Neutrophil (primary cell): ENCODE results near the gene VWC2L.

Source experiments
- H3K27ac ChIP-seq: fragments of 200-600 bp; sonication (generic); 2 replicates; pipeline ENCODE4 v1.5.1; 2016; ENCODE audit warnings: mild to moderate bottlenecking, moderate library complexity
- H3K27me3 ChIP-seq: fragments of 200-600 bp; sonication (generic); 2 replicates; pipeline ENCODE4 v1.6.0; 2016; ENCODE audit warnings: mild to moderate bottlenecking
- H3K36me3 ChIP-seq: fragments of 200-600 bp; sonication (generic); 2 replicates; pipeline ENCODE4 v1.5.1; 2017
- H3K4me1 ChIP-seq, 2 experiments: fragments of 200-600 bp in 1 of 2; sonication (generic) in 1 of 2; 1 replicate in 1 of 2; 2 replicates in 1 of 2; pipeline versions ENCODE4 v1.5.1 to v1.6.1; 2013 to 2016; ENCODE audit warnings: low read depth in 1 of 2, low read length in 1 of 2, mild to moderate bottlenecking in 1 of 2, moderate library complexity in 1 of 2; ENCODE audit not compliant: control insufficient read depth in 1 of 2, insufficient read depth in 1 of 2
- H3K4me3 ChIP-seq, 2 experiments: fragments of 200-600 bp in 1 of 2; sonication (generic) in 1 of 2; 1 replicate in 1 of 2; 2 replicates in 1 of 2; pipeline ENCODE4 v1.5.1; 2013 to 2016; ENCODE audit warnings: low read depth in 1 of 2, low read length in 1 of 2, mild to moderate bottlenecking in 1 of 2, moderate library complexity in 1 of 2
- H3K9me3 ChIP-seq: fragments of 200-600 bp; sonication (generic); 2 replicates; pipeline ENCODE4 v1.5.1; 2016
- TF ChIP-seq, protein P1 (sequence below): fragments of 200-600 bp; sonication (generic); IDR thresholded peaks from 2 replicates; pipeline ENCODE4 v1.5.1; 2016; ENCODE audit warnings: antibody characterized with exemption

VWC2L gene

DNA sequence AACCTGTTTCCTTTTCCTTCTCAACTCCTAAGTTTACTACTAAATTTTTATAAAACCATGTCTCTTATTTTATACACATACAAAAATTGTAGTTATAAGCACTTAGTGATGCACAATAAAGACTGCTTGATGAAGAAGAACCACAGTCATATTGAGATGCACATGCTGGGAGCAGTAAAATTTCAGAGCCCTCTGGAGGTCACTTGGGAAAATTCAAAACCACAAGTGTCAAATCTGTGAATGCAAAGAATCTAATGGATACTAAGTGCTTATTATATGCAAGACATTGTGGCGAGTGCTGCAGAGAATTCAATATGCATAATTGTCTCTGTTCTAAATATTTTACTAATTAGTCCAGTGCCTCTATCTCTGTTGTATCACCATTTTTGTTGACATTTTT is 180.5 kb downstream of the VWC2L start:
- Histone ChIP-seq H3K27me3 (no peaks in the 10 kb centered on the region), H3K4me1 (no peaks in the 10 kb centered on the region), H3K27ac (no peak overlapping the region), H3K4me3 (no peak overlapping the region), H3K9me3 (no peaks in the 10 kb centered on the region), H3K36me3 (no peaks in the 10 kb centered on the region)
- TF ChIP-seq, protein P1, sequence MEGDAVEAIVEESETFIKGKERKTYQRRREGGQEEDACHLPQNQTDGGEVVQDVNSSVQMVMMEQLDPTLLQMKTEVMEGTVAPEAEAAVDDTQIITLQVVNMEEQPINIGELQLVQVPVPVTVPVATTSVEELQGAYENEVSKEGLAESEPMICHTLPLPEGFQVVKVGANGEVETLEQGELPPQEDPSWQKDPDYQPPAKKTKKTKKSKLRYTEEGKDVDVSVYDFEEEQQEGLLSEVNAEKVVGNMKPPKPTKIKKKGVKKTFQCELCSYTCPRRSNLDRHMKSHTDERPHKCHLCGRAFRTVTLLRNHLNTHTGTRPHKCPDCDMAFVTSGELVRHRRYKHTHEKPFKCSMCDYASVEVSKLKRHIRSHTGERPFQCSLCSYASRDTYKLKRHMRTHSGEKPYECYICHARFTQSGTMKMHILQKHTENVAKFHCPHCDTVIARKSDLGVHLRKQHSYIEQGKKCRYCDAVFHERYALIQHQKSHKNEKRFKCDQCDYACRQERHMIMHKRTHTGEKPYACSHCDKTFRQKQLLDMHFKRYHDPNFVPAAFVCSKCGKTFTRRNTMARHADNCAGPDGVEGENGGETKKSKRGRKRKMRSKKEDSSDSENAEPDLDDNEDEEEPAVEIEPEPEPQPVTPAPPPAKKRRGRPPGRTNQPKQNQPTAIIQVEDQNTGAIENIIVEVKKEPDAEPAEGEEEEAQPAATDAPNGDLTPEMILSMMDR: no peak

GRCh38 chr2:214592011-214592410 is 181.2 kb downstream of the VWC2L start:
- no peaks in the 10 kb centered on the region for H3K4me1 ChIP-seq
- H3K27me3 ChIP-seq: no peaks in the 10 kb centered on the region
- no peaks in the 10 kb centered on the region for H3K9me3 ChIP-seq
- TF ChIP-seq, protein P1: no peak
- H3K27ac ChIP-seq: no peak overlapping the region
- H3K4me3 ChIP-seq: no peak overlapping the region
- no peaks in the 10 kb centered on the region for H3K36me3 ChIP-seq

DNA sequence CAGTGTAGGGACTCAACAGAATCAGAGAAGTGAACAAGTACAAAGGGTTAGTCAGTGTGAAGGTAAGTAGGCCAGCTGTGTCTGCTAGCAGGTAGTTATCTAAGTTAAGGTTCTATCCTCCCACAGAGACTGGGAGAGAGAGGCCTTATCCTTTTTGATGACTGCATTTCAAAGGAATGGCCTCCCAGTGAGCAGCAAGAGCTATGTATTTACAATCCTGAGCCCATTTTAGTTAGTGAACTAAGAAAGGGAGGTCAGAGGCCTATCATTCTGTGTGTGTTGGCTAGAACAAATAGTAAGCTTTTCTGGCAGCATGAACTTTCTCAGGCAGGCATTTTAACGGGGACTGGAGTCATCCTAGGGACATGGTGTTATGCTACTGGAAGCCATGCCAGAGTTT is 182.9 kb downstream of the VWC2L start:
- Histone ChIP-seq H3K9me3 (no peaks in the 10 kb centered on the region), H3K4me3 (no peak overlapping the region), H3K27ac (no peak overlapping the region)

GRCh38 chr2:214601852-214602633 is 191.2 kb downstream of the VWC2L start:
- H3K27me3 ChIP-seq: no peaks in the 10 kb centered on the region
- H3K4me3 ChIP-seq: no peak overlapping the region
- no peaks in the 10 kb centered on the region for H3K9me3 ChIP-seq
- H3K4me1 ChIP-seq: no peaks in the 10 kb centered on the region
- no peak overlapping the region for H3K27ac ChIP-seq
- H3K36me3 ChIP-seq: no peaks in the 10 kb centered on the region
- TF ChIP-seq, protein P1: no peak

More for the DNA sequence above, 182.9 kb downstream of the VWC2L start:
- no peaks in the 10 kb centered on the region for H3K27me3 ChIP-seq
- no peaks in the 10 kb centered on the region for H3K36me3 ChIP-seq
- TF ChIP-seq, protein P1: no peak
- H3K4me1 ChIP-seq: no peaks in the 10 kb centered on the region

DNA sequence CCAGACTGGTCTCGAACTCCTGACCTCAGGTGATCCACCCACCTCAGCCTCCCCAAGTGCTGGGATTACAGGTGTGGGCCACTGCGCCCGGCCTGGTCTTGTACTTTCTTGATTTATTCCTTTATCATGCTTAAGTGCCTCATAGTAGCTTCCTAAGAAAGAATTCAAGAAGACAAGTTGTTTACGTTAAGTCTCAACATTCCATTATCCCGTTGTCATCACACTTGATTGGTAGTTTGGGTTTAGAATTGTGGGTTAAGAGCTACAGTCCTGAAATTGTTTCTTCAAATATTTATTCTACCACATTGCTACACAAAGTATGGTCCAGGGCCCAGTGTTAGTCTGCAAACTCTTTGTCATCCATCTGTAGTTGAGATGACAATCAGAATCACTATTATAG is 194.0 kb downstream of the VWC2L start:
- Histone ChIP-seq H3K9me3 (no peaks in the 10 kb centered on the region), H3K4me1 (no peaks in the 10 kb centered on the region), H3K27ac (no peak overlapping the region), H3K27me3 (no peaks in the 10 kb centered on the region), H3K4me3 (no peak overlapping the region), H3K36me3 (no peaks in the 10 kb centered on the region)
- TF ChIP-seq, protein P1: no peak
